HepG2 (cell line): ENCODE measurements around the gene NT5C2. TPM values are rescaled to one million over a fixed set of nuclear protein-coding genes. Genes with fewer than 3 reads are reported as not detected.

Source experiments
- ATAC-seq: fragments of 200-7000 bp; cut with Tn5 transposase; 3 replicates; pipeline ENCODE4 v1.9.1; 2020; ENCODE audit warnings: mild to moderate bottlenecking, moderate library complexity
- BruUV-seq: library from RNA; stranded (reverse); fragments of 400-500 nt; replicated peaks from 2 replicates; lab custom pipeline; 2021; lab: Mats Ljungman, UMichigan
- CTCF ChIA-PET: fragments of 300-600 bp; formaldehyde crosslinking; extraction: SDS; loops from one replicate; lab custom pipeline; 2021; ENCODE audit warnings: low total read pairs, inconsistent platforms, low intra/inter-chr PET ratio; lab: Yijun Ruan, JAX
- POLR2A ChIA-PET: fragments of 350-600 bp; sonication (Branson Sonifier 250); formaldehyde crosslinking; loops from one replicate; lab custom pipeline; 2020; ENCODE audit warnings: antibody characterized with exemption, inconsistent platforms; lab: Yijun Ruan, JAX
- DNase-seq: peaks from one replicate; pipeline ENCODE4 v3.0.0-alpha.2; 2015; ENCODE audit warnings: low spot score
- FAIRE-seq: peaks from 3 replicates; lab custom pipeline; 2011; peaks lifted over from hg19 to GRCh38; lab: Jason Lieb, UNC
- H2AFZ ChIP-seq: one replicate; pipeline ENCODE4 v1.6.1; 2011; ENCODE audit warnings: low read length, inconsistent platforms
- H3K27ac ChIP-seq: fragments of 300-600 bp; 3 replicates; pipeline ENCODE4 v1.8.0; 2011; ENCODE audit warnings: mixed run types, mild to moderate bottlenecking, mixed read lengths, low read length, inconsistent platforms; ENCODE audit not compliant: insufficient read depth; ENCODE audit errors: extremely low read length
- H3K27me3 ChIP-seq, 2 experiments: fragments of 200-600 bp in 1 of 2; 2 replicates in 1 of 2; 3 replicates in 1 of 2; pipeline versions ENCODE4 v1.6.0 to v1.8.0; 2011; ENCODE audit warnings: low read length in 2 of 2, mild to moderate bottlenecking in 2 of 2, moderate library complexity in 2 of 2, inconsistent platforms in 1 of 2; ENCODE audit not compliant: insufficient read depth in 2 of 2, control insufficient read depth in 1 of 2
- H3K36me3 ChIP-seq, 2 experiments: fragments of 200-600 bp in 1 of 2; replicated peaks in 1 of 2; 2 replicates in 1 of 2; 3 replicates in 1 of 2; pipeline versions ENCODE4 v1.5.1 to v1.8.0; 2011; ENCODE audit warnings: low read length in 2 of 2, inconsistent platforms in 1 of 2; ENCODE audit not compliant: insufficient read depth in 2 of 2, control insufficient read depth in 1 of 2
- H3K4me1 ChIP-seq: 2 replicates; pipeline ENCODE4 v1.5.1; 2012; ENCODE audit warnings: low read length, inconsistent platforms; ENCODE audit not compliant: insufficient read depth
- H3K4me2 ChIP-seq: 2 replicates; pipeline ENCODE4 v1.6.0; 2011; ENCODE audit warnings: low read depth, low read length, inconsistent platforms
- H3K4me3 ChIP-seq, 3 experiments: fragments of 200-600 bp in 1 of 3; sonication (generic), shearing (Covaris generic) in 1 of 3; replicated peaks in 1 of 3; 2 replicates each; pipeline ENCODE4 v1.5.1; 2011 to 2016; ENCODE audit warnings: low read length in 3 of 3, inconsistent platforms in 2 of 3, low read depth in 2 of 3, mild to moderate bottlenecking in 2 of 3, control low read depth in 1 of 3, mixed read lengths in 1 of 3; ENCODE audit not compliant: insufficient read depth in 1 of 3
- H3K79me2 ChIP-seq: one replicate; pipeline ENCODE4 v1.6.1; 2011; ENCODE audit warnings: low read length, inconsistent platforms; ENCODE audit not compliant: insufficient read depth
- H3K9ac ChIP-seq: 2 replicates; pipeline ENCODE4 v1.6.0; 2011; ENCODE audit warnings: mild to moderate bottlenecking, low read depth, low read length, inconsistent platforms; ENCODE audit not compliant: insufficient read depth
- H3K9me3 ChIP-seq: 2 replicates; pipeline ENCODE4 v1.5.1; 2012; ENCODE audit warnings: mild to moderate bottlenecking, low read length
- H4K20me1 ChIP-seq: 2 replicates; pipeline ENCODE4 v1.6.0; 2011; ENCODE audit warnings: inconsistent platforms, mild to moderate bottlenecking, low read length, moderate library complexity; ENCODE audit not compliant: insufficient read depth
- MAFF ChIP-seq: IDR thresholded peaks from 2 replicates; pipeline ENCODE4 v1.6.1; 2011; ENCODE audit warnings: low read depth, low read length, improper control_type of control experiment
- MAX ChIP-seq: IDR thresholded peaks from 2 replicates; pipeline ENCODE4 v1.6.1; 2012; ENCODE audit warnings: inconsistent platforms
- MEF2D ChIP-seq: sonication (generic); formaldehyde crosslinking; IDR thresholded peaks from 2 replicates; pipeline ENCODE4 v1.5.1; 2020; ENCODE audit warnings: mild to moderate bottlenecking, missing genetic modification reagents
- POLR2G ChIP-seq: fragments of 200-400 bp; formaldehyde crosslinking; IDR thresholded peaks from 2 replicates; pipeline ENCODE4 v1.6.1; 2018; ENCODE audit warnings: mild to moderate bottlenecking, low read depth, low read length, moderate library complexity
- RNF2 ChIP-seq: fragments of 450-650 bp; conservative IDR thresholded peaks from 2 replicates; pipeline ENCODE4 v1.6.1; 2016; ENCODE audit warnings: low read depth
- SALL1 ChIP-seq: sonication (generic); formaldehyde crosslinking; IDR thresholded peaks from 2 replicates; pipeline ENCODE4 v1.8.0; 2022; ENCODE audit warnings: mild to moderate bottlenecking, missing genetic modification reagents
- SP2 ChIP-seq: sonication (generic); formaldehyde crosslinking; IDR thresholded peaks from 2 replicates; pipeline ENCODE4 v1.5.1; 2020; ENCODE audit warnings: mild to moderate bottlenecking, missing genetic modification reagents
- TBX3 ChIP-seq: fragments of 450-650 bp; IDR thresholded peaks from 2 replicates; pipeline ENCODE4 v1.6.1; 2017; ENCODE audit warnings: antibody characterized with exemption, mild to moderate bottlenecking, inconsistent platforms, borderline replicate concordance
- TSC22D2 ChIP-seq: sonication (generic); formaldehyde crosslinking; IDR thresholded peaks from 2 replicates; pipeline ENCODE4 v1.5.1; 2020; ENCODE audit warnings: missing genetic modification reagents, mild to moderate bottlenecking, borderline replicate concordance
- YY1 ChIP-seq: IDR thresholded peaks from 2 replicates; pipeline ENCODE4 v1.6.1; 2011; ENCODE audit warnings: low read length, low read depth, moderate library complexity, mild to moderate bottlenecking; ENCODE audit not compliant: insufficient read depth, insufficient replicate concordance
- ZBTB8A ChIP-seq: sonication (generic); formaldehyde crosslinking; IDR thresholded peaks from 2 replicates; pipeline ENCODE4 v1.4.0; 2020; ENCODE audit warnings: mild to moderate bottlenecking, low read depth, missing genetic modification reagents, borderline replicate concordance
- ZNF160 ChIP-seq: sonication (generic); formaldehyde crosslinking; IDR thresholded peaks from 2 replicates; pipeline ENCODE4 v1.8.0; 2022; ENCODE audit warnings: mild to moderate bottlenecking, inconsistent platforms, missing genetic modification reagents
- ZNF235 ChIP-seq: sonication (generic); formaldehyde crosslinking; IDR thresholded peaks from 2 replicates; pipeline ENCODE4 v1.8.1; 2023; ENCODE audit warnings: mild to moderate bottlenecking, missing genetic modification reagents, borderline replicate concordance
- ZNF3 ChIP-seq: IDR thresholded peaks from 2 replicates; pipeline ENCODE4 v1.7.0; 2017; ENCODE audit warnings: inconsistent platforms
- ZNF558 ChIP-seq: sonication (generic); formaldehyde crosslinking; IDR thresholded peaks from 2 replicates; pipeline ENCODE4 v1.9.0; 2022; ENCODE audit warnings: mild to moderate bottlenecking, missing genetic modification reagents, borderline replicate concordance
- ZNF687 ChIP-seq: sonication (generic); formaldehyde crosslinking; IDR thresholded peaks from 2 replicates; pipeline ENCODE4 v1.5.1; 2020; ENCODE audit warnings: mild to moderate bottlenecking, missing genetic modification reagents, moderate library complexity
- WGBS: methylation state at CpG from one replicate; pipeline ENCODE4 v1.1.6; 2017; ENCODE audit warnings: low lambda C conversion rate; 5-methylcytosine and 5-hydroxymethylcytosine counted together
- in situ Hi-C: cut with HindIII; loops from 2 replicates; pipeline ENCODE4 v1.10.0; 2017; ENCODE audit warnings: low pct_unique_long_range_greater_than_20kb; ENCODE audit not compliant: extremely low pct_ligation_motif_present
- intact Hi-C: fragments of 100-400 bp; cut with micrococcal nuclease; formaldehyde crosslinking; loops from one replicate; pipeline ENCODE4 v1.10.0; 2022; ENCODE audit not compliant: unreplicated experiment
- polyA plus RNA-seq, 8 experiments: library from polyadenylated mRNA; depleted of rRNA in 3 of 8; stranded (reverse) in 7 of 8; unstranded in 1 of 8; fragments of >200 nt; fragmentation: Illumina TruSeq in 4 of 8; extraction: Trizol in 4 of 8; gene quantifications; 2 replicates each; pipeline versions ENCODE4 v1.2.1 to v1.2.3, GENCODE V29; 2011 to 2016; ENCODE audit warnings: low read depth in 4 of 8, missing spikeins in 1 of 8, mixed read lengths in 1 of 8; ENCODE audit not compliant: insufficient read depth in 1 of 8
- total RNA-seq, 5 experiments: library from RNA; depleted of rRNA; stranded (reverse); fragments of >200 nt; fragmentation: Illumina TruSeq; extraction: Trizol; gene quantifications; 2 replicates each; pipeline ENCODE4 v1.2.3, GENCODE V29; 2016; ENCODE audit warnings: low read depth in 1 of 5

NT5C2 gene
- total and polyA plus RNA-seq, 2 of the 13 experiments (the other 11 are each of a cell fraction or from before 2014, with no cell fraction given): 40.6 to 55.2 TPM

- H4K20me1 ChIP-seq: no peaks in the 10 kb centered on the region
- no peak overlapping the region for H3K4me3 ChIP-seq
- 98% methylated on average over 2 of the region's 2 CpGs for WGBS
- no TSS peak for BruUV-seq
- H3K4me2 ChIP-seq: no peak overlapping the region
- peaks cover 1 to 21% of the 10 kb centered on the region in 2 experiments; a peak in 3 of 5 replicates for H3K36me3 ChIP-seq
- intact Hi-C loops: no loop called here
- no peaks in the 10 kb centered on the region for H3K9me3 ChIP-seq
- in situ Hi-C loops: loop anchor here (25.0 kb wide), 1 partner anchor 323 kb away; the partner anchor contains the start of gene WBP1L
- H3K4me1 ChIP-seq: no peaks in the 10 kb centered on the region
- ChIA-PET CTCF (no interaction called here), POLR2A (no interaction called here)
- DNase-seq (no peak), FAIRE-seq (no peak), ATAC-seq (no peak)
- H3K27ac ChIP-seq: no peak overlapping the region
- TF ChIP-seq ZNF160 (CRISPR knock-in tag): no peak
- TF ChIP-seq ZNF558 (CRISPR knock-in tag): no peak
- no peak for TF ChIP-seq SALL1 (CRISPR knock-in tag)
- TF ChIP-seq ZBTB8A (CRISPR knock-in tag): no peak
- no peak for TF ChIP-seq ZNF235 (CRISPR knock-in tag)
- TF ChIP-seq TBX3: no peak
- no peak for TF ChIP-seq MAFF
- no peak for TF ChIP-seq POLR2G
- TF ChIP-seq RNF2: no peak
- TF ChIP-seq MEF2D (CRISPR knock-in tag): no peak
- no peak for TF ChIP-seq TSC22D2 (CRISPR knock-in tag)
- no peak for TF ChIP-seq ZNF687 (CRISPR knock-in tag)
- TF ChIP-seq SP2: no peak
- TF ChIP-seq MAX: no peak
- TF ChIP-seq ZNF3: no peak
- no peak for TF ChIP-seq YY1
- no peak overlapping the region for H3K9ac ChIP-seq
- no peak overlapping the region for H2AFZ ChIP-seq
- H3K79me2 ChIP-seq: no peaks in the 10 kb centered on the region
- H3K27me3 ChIP-seq: no peaks in the 10 kb centered on the region
Observed at GRCh38 chr10:103060575-103060974, 132.5 kb downstream of the NT5C2 start.
